ENCODE data around the gene FBXW8.

FBXW8 gene

GRCh38 chr12:117046425-117046824, 135.7 kb downstream of the FBXW8 start:
- DNase-seq (ENCODE audit: low spot score), result no peak
- TF ChIP-seq, protein P1, sequence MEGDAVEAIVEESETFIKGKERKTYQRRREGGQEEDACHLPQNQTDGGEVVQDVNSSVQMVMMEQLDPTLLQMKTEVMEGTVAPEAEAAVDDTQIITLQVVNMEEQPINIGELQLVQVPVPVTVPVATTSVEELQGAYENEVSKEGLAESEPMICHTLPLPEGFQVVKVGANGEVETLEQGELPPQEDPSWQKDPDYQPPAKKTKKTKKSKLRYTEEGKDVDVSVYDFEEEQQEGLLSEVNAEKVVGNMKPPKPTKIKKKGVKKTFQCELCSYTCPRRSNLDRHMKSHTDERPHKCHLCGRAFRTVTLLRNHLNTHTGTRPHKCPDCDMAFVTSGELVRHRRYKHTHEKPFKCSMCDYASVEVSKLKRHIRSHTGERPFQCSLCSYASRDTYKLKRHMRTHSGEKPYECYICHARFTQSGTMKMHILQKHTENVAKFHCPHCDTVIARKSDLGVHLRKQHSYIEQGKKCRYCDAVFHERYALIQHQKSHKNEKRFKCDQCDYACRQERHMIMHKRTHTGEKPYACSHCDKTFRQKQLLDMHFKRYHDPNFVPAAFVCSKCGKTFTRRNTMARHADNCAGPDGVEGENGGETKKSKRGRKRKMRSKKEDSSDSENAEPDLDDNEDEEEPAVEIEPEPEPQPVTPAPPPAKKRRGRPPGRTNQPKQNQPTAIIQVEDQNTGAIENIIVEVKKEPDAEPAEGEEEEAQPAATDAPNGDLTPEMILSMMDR (IDR thresholded peaks at IDR 0.05; ENCODE audit: extremely low read depth, missing control alignments), result no peak

- TF ChIP-seq, protein P1 (IDR thresholded peaks at IDR 0.05; ENCODE audit: extremely low read depth, missing control alignments), result no peak
- DNase-seq (ENCODE audit: low spot score), result no peak
Observed at GRCh38 chr12:117046861-117047530, 136.2 kb downstream of the FBXW8 start.

DNA sequence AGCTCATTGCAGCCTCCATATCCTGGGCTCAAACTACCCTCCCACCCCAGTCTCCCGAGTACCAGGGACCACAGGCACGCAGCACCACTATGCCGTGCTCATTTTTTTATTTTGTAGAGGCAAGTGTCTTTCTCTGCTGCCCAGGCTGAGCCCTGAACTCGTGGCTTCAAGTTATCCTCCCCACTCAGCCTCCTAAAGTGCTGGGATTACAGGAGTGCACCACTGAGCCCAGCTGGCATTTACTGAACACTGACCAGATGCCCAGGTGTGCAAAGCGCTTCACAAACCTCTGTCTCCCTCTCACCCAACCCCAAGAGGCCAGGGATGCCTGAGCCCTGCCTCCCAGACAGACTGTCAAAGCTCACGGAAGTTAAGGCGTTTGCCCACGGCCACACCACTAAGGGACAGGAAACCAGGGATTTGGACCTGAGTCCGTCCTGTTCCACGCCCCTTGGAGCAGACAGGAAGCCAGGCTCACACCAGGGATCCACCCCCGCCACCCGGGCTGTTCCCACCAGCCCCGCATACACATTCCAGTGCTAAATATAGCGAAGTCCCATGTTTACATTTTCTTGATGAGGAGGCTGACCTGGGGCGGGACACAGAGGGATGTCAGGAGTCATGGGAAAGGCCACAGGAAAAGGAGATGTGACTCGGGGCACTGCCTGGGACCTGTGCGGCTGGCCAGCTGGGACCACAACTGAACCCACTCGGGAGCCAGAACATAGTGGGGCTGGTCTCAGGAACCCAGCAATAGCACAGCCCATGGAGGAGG, 137.2 kb downstream of the FBXW8 start:
- TF ChIP-seq, protein P1 (IDR thresholded peaks at IDR 0.05; ENCODE audit: extremely low read depth, missing control alignments), result no peak
- no peak for DNase-seq (ENCODE audit: low spot score)

GRCh38 chr12:117048585-117048904, 137.8 kb downstream of the FBXW8 start:
- TF ChIP-seq, protein P1 (IDR thresholded peaks at IDR 0.05; ENCODE audit: extremely low read depth, missing control alignments), result no peak
- DNase-seq (ENCODE audit: low spot score), result no peak

GRCh38 chr12:117049295-117049694, 138.5 kb downstream of the FBXW8 start:
- DNase-seq (ENCODE audit: low spot score), result no peak
- TF ChIP-seq, protein P1 (IDR thresholded peaks at IDR 0.05; ENCODE audit: extremely low read depth, missing control alignments), result no peak

GRCh38 chr12:117050060-117050459, 139.3 kb downstream of the FBXW8 start:
- DNase-seq (ENCODE audit: low spot score), result no peak
- TF ChIP-seq, protein P1 (IDR thresholded peaks at IDR 0.05; ENCODE audit: extremely low read depth, missing control alignments), result no peak

DNA sequence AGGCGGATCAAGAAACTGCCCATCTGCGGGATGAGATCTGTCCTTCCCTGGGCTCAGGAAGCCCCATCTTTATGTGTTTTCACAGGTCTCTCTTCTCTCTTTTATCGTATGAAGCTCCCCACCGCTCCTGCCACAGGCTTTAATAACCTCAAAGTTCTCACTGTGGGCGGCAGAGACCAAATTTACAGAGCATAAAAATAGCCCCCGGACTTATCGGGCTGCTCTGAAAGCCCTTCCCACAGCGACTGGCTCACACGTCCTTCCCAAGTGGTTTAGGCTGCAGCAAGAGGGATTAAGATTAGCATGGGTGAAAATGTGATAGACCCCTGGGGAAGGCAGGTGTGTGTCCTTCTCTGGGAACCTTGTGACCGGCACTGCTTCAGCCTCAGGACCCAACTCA, 140.6 kb downstream of the FBXW8 start:
- TF ChIP-seq, protein P1 (IDR thresholded peaks at IDR 0.05; ENCODE audit: extremely low read depth, missing control alignments), result no peak
- DNase-seq (ENCODE audit: low spot score), result no peak

All from GM20000 (cell line).